ENCODE measurements around the gene TBX5.

- TF ChIP-seq CTCF (IDR thresholded peaks at IDR 0.05) (no peak), EZH2 (IDR thresholded peaks at IDR 0.05; ENCODE audit: borderline replicate concordance, insufficient read depth, low read depth, low read length, poor library complexity, severe bottlenecking) (no peak)
Measured at GRCh38 chr12:114339626-114340025, 66.3 kb downstream of the TBX5 start.

Measured in B cell (primary cell).